GM12891 (cell line): ENCODE data around the gene EXOG.

Experiments used
- POLR2A ChIP-seq: IDR thresholded peaks from 2 replicates; pipeline ENCODE4 v1.6.1; 2011; ENCODE audit warnings: low read depth, low read length, control low read depth
- POLR2AphosphoS5 ChIP-seq: IDR thresholded peaks from 2 replicates; pipeline ENCODE4 v1.6.1; 2011; ENCODE audit warnings: low read depth, low read length, control low read depth
- SPI1 ChIP-seq: IDR thresholded peaks from 2 replicates; pipeline ENCODE4 v1.6.1; 2011; ENCODE audit warnings: low read depth, low read length, control low read depth
- TAF1 ChIP-seq: IDR thresholded peaks from 2 replicates; pipeline ENCODE4 v1.6.1; 2011; ENCODE audit warnings: low read depth, low read length, control low read depth

GRCh38 chr3:38561746-38562466, 65.8 kb downstream of the EXOG start:
- TF ChIP-seq POLR2A (no peak), POLR2AphosphoS5 (no peak), TAF1 (no peak), SPI1 (no peak)
